Stimulated activated CD4-positive, alpha-beta T cell treated with anti-CD3 and anti-CD28 coated beads, Interleukin-4, amount 100 ng/mL, for 48 hours (primary cell): ENCODE measurements around the gene HSPA5.

Source experiments
- DNase-seq, 2 donors: peaks; one replicate each; pipeline ENCODE4 v3.0.0-alpha.2; 2020; ENCODE audit warnings: low read depth in 2 of 2

The HSPA5 gene

GRCh38 chr9:125190361-125190801 lies 50.8 kb downstream of the HSPA5 start:
- peak in 1 of 2 donors; percentile 14 for DNase-seq

- peak; percentile 97 to 98 for DNase-seq
Observed at GRCh38 chr9:125189361-125190289, 51.5 kb downstream of the HSPA5 start, which contains the start of gene PPP6C. PPP6C (minus strand) TSS chr9:125189803; CDS start chr9:125189718, 85 bp downstream.

GRCh38 chr9:125189011-125189360 lies 52.2 kb downstream of the HSPA5 start:
- DNase-seq: peak in 1 of 2 donors; percentile 10
